Measurements from ENCODE around the gene CDK6.

Gene CDK6

GRCh38 chr7:92794831-92795230, 41.5 kb downstream of the CDK6 start:
- no peak for DNase-seq

DNA sequence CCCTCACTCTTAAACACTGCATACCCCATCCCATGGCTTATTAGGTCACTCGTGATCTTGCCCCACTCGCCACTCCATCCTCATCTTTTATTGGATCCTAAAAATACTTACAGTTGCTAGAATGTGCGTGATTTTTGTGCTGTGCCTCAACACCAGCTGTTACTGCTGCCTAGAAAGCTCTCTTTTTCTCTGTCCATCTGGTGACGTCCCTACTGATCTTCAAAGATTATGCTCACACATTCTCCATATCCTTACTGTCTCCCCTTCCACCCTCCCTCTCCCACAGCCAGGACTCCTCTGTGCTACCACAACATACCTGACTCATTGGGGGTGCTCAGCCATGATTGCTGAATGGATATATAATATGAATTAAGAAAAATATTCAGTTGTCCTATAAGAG, 42.0 kb downstream of the CDK6 start:
- DNase-seq: no peak

- no peak for DNase-seq
Observed at GRCh38 chr7:92793656-92794205, 42.6 kb downstream of the CDK6 start.

DNA sequence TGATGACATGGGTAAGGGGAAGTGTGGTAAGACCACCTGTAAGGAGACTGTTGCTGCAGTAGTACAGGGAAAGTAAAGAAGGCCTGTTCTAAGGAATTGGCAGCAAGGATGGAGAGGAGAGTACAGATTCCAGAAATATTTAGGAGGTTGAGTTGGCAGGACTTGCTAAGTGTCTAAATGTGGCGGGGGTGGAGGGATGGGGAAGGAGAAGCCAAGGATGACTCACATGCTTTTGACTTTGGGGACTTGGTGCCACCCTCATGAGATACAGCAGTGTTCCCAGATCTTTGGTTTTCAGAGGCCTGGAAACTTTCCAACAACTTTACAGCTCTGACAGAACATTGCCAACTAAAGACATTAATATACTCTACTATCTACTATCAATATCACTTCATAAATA, 45.4 kb downstream of the CDK6 start:
- no peak for DNase-seq

DNA sequence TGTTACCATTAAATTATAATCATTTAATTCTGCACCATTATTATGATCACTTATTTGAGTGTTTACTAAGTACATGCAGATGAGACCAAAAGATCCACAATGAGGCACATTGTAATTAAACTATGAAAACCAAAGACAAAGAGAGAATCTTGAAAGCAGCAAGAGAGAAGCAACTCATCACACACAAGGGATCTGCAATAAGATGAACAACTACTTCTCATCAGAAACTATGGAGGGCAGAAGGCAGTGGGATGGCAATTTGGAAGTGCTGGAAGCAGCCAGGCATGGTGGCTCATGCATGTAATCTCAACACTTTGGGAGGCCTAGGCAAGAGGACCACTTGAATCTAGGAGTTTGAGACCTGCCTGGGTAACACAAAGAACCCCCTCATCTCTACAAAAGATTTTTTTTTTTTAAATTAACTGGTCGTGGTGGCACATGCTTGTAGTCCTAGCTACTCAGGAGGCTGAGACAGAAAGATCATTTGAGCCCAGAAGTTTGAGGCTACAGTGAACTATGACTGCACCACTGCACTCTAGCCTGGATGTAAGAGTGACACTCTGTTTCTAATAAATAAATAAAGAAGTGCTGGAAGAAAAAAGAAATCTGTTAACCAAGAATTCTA, 47.7 kb downstream of the CDK6 start:
- DNase-seq: no peak

- DNase-seq: no peak
Observed at GRCh38 chr7:92785923-92786322, 50.5 kb downstream of the CDK6 start.

DNA sequence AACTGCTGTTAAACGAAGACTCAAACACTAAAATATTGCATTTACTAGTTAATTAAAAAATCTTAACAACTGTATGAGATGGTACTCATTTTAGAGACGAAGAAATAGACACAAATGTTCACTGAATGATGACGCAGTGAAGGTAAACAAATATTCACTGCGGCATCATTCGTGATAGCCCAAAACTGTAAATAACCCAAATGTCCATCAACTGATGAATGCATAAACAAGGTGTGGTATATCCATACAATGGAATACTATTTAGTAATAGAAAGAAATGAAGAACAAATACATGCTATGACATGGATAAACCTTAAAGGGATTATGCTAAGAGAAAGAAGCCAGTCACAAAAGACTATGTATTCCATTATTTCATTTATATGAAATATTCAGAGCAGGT, 51.4 kb downstream of the CDK6 start:
- DNase-seq: no peak

- no peak for DNase-seq
Observed at GRCh38 chr7:92783260-92784201, 52.8 kb downstream of the CDK6 start.

DNA sequence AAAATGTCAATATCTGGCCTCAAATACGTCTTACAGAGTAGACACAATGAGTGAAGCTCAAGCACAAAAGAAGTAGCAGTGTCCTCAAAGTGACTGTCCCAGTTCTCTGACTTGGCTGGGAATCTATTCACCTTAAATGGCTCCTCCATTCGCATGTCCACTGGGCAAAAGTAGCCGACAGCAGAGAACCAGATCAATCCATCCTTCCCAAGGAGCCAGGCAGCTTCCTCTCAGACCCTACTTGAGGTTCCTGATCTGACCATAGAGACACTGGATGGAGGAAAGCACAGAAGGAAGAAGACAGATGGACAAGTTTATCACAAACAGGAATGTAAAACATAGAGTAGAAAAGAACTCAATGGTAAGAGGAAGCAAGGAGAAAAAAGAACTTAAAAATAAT, 53.5 kb downstream of the CDK6 start:
- no peak for DNase-seq

GRCh38 chr7:92782236-92782635, 54.1 kb downstream of the CDK6 start:
- no peak for DNase-seq

DNA sequence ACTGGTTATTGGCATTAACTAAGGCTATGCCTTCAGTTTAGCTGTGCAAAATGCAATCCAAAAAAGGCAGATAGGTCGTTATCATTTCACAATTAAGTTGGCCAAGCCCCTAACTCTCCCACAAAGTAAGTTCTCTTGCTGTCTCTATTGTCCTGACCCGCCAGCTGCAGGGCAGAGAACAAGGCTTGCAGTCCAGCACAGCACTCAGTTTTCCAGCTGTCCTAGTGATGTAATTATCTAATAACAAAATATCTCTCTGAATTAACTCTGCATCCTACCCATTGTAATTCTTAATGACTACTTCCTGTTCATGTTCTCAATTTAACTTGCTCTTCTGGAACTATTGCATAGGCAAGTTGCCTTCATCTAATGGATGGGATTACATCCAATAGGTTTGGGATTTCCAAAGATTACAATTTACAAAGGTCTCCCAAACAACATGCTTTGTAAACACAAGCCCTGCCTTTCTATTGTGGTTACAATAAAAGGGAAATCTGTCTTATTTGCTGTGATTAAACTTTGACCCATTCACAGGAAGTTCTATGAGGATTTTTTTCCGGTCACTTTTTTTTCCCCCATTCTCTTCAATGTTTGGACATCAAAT, 55.2 kb downstream of the CDK6 start:
- DNase-seq: peak in 26 of 51 donors; percentile 1 to 71 (median 36)

DNA sequence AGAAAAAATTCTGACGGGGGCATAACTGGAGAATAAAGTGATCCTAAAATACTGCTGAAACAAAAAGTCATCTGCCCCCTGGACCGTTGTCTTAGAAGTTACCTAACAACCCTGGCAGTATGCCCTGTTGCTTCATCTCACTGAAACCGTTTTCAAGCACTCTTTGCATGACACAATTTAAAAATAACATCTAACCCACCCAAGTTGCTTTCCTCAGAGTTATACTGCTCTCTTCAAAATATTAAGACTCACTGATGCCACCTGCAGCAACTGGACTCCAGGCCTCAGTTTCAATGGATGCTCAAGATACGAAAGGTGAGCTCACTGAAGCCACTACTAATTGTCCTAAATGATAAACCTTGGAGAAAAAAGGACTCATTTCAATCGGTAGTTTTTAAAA, 57.4 kb downstream of the CDK6 start:
- no peak for DNase-seq

- DNase-seq: no peak
Observed at GRCh38 chr7:92777993-92778392, 58.4 kb downstream of the CDK6 start.

DNA sequence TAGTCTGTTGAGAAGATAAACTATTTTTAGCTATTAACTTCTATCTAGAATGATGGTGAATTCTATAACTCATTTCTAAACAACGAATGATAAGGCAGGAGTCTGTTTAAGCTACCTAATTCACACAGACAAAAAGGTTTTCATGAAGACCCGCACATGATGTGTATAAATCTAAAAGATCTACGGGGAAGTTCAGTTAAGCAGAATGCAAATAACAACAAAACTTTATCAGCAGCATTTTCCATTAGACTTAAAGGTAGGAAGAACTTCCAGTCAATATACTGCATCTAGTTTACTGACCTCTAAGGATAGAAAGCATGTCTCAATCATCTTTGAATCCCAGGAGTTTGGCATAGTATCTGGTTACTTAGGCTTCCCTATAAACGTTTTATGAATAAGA, 62.6 kb downstream of the CDK6 start:
- DNase-seq: no peak

GRCh38 chr7:92769844-92770243, 66.5 kb downstream of the CDK6 start:
- DNase-seq: no peak

DNA sequence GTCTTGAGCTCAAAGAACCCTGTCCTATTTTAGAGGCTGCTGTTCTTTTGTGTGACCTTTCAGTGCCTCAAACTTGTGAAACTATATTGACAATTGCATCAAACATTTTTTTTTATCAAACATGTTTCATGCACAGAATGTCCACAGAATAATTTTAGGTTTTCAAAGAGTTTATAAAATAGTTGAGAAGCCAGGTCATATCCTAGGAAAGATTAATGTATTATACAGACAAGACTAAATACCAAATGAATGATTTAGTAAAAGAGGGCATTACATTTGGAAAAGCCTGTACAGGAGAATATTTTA, 67.0 kb downstream of the CDK6 start:
- no peak for DNase-seq

DNA sequence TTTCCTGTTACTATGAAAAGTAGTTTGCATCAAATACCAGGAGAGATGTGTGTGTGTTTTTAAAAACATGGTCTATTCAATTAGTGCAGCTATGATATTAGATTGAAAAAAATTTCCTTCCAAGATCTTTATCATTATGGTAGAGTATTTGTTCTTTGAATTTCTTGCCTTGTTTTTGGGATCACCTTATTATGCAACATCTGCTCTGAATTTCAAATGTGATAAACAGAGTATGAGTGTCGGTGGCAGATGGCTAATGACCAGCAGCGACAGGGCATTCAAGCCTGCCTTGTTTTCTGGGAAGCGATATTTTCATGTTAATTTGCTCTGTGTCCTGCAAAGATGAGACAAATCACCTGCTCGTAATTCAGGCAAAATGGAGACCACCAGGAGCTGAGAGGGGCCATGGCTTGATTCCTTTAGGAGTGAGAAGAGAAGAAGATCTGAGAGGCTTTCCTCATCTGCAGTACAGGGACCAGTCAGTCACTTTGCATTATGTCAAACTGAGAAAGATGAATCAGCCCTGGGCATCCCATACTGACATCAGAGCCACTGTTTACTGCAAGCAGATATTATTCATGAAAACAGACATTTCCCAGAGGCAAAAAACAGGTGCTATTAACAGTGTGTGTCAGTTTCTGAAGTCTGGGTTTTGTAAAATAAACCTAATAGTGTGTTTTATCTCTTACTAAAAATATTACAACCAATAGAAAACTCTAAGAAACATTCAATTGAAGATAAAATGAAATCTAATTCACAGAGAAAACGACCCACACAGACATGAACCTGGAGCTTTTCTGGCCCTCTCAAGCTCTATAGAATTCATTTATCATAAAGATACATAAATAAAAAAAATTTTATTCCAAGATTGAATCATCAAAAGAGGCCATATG, 67.6 kb downstream of the CDK6 start:
- DNase-seq: peak in 6 of 51 donors; percentile 1 to 52 (median 26)

DNA sequence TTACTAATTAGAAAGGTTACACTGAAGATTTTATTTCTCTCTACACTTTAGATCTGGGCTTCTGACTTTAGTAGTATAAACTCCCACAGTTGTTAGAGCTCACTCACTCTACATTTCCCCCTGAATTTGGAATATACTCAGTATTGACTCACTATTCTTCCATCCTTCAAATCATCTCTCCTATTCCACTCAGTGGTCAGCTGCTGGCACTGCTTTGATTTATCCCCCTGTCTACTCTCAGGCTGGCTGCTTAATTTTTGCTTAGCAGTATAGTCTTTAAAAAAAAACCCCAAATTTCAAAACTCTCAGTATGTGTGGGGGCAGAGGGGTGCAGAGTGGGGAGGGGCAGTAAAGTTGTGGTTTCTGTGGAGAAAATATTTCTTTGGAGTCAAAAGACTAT, 68.9 kb downstream of the CDK6 start:
- DNase-seq: no peak

GRCh38 chr7:92766461-92767003, 69.8 kb downstream of the CDK6 start:
- no peak for DNase-seq

- no peak for DNase-seq
Observed at GRCh38 chr7:92765725-92766124, 70.6 kb downstream of the CDK6 start.

All from hypothalamus (tissue), 51 donors.